Immature natural killer cell (primary cell): ENCODE results near the gene NUBPL. TPM values are rescaled to one million over a fixed set of nuclear protein-coding genes. Genes with fewer than 3 reads are reported as not detected.
"Not testable (repeated sequence)": the region's sequence is repeated elsewhere in the genome, so short reads cannot be mapped to it uniquely, and the experiment has no call there.

Source experiments
- DNase-seq, 3 donors: peaks; one replicate each; pipeline ENCODE4 v3.0.0; 2022; ENCODE audit warnings: mixed read lengths in 1 of 3
- H3K27ac Mint-ChIP-seq, 6 donors: one replicate each; pipeline ENCODE4 v1.8.0; 2020; ENCODE audit warnings: mixed read lengths in 6 of 6, mild to moderate bottlenecking in 5 of 6, inconsistent platforms in 4 of 6, moderate library complexity in 3 of 6
- H3K27me3 Mint-ChIP-seq, 3 donors: one replicate each; pipeline ENCODE4 v1.8.0; 2020 to 2021; ENCODE audit warnings: low read depth in 3 of 3, mild to moderate bottlenecking in 3 of 3, mixed read lengths in 3 of 3, moderate library complexity in 3 of 3, inconsistent platforms in 1 of 3
- H3K36me3 Mint-ChIP-seq, 3 donors: one replicate each; pipeline ENCODE4 v1.8.0; 2020; ENCODE audit warnings: mixed read lengths in 3 of 3, inconsistent platforms in 2 of 3, mild to moderate bottlenecking in 2 of 3
- H3K4me1 Mint-ChIP-seq, 2 donors: one replicate each; pipeline ENCODE4 v1.8.0; 2020; ENCODE audit warnings: inconsistent platforms in 2 of 2, mild to moderate bottlenecking in 2 of 2, mixed read lengths in 2 of 2, moderate library complexity in 1 of 2
- H3K4me3 Mint-ChIP-seq, 5 donors: one replicate each; pipeline ENCODE4 v1.8.0; 2020; ENCODE audit warnings: mild to moderate bottlenecking in 5 of 5, mixed read lengths in 5 of 5, inconsistent platforms in 3 of 5, moderate library complexity in 3 of 5
- H3K9me3 Mint-ChIP-seq, 6 donors: one replicate each; pipeline ENCODE4 v1.8.0; 2020; ENCODE audit warnings: mild to moderate bottlenecking in 6 of 6, mixed read lengths in 6 of 6, inconsistent platforms in 4 of 6, moderate library complexity in 3 of 6
- polyA plus RNA-seq, 3 donors: library from polyadenylated mRNA; unstranded; fragments of 300-500 nt; fragmentation: Illumina TruSeq; gene quantifications; one replicate each; pipeline ENCODE4 v1.2.3, GENCODE V29; 2021

The NUBPL gene
- polyA plus RNA-seq, 3 donors from 2014 or later, result 5.7 to 7.1 (median 5.9) TPM

GRCh38 chr14:31745741-31746140, 184.5 kb downstream of the NUBPL start:
- DNase-seq, result no peak
- Mint-ChIP-seq H3K36me3 (peaks cover 18 to 35% (median 26%) of the 10 kb centered on the region in 3 donors), H3K4me3 (no peak overlapping the region), H3K4me1 (no peaks in the 10 kb centered on the region), H3K27ac (no peak overlapping the region), H3K27me3 (peaks cover 0 to 6% (median 0%) of the 10 kb centered on the region in 3 donors), H3K9me3 (peaks cover 28 to 63% (median 54%) of the 10 kb centered on the region in 6 donors)

DNA sequence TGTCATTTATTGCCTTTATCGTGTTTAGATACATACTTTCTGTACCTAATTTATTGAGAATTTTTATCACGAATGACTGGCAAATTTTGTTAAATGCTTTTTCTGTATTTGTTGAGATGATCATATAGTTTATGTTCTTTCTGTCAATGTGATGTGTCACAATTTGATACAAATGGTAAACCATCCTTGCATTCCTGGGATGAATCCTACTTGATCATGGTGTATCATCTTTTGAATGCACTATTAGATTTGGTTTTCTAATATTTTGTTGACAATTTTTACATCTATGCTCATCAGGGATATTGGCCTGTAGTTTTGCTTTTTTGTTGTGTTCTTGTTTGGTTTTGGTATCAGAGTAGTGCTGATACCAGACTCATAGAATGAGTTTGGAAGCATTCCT, 185.1 kb downstream of the NUBPL start:
- DNase-seq, result no peak
- Mint-ChIP-seq H3K27me3 (peaks cover 0 to 6% (median 0%) of the 10 kb centered on the region in 3 donors), H3K27ac (no peak overlapping the region), H3K36me3 (peaks cover 21 to 36% (median 27%) of the 10 kb centered on the region in 3 donors), H3K4me3 (no peak overlapping the region), H3K9me3 (peaks cover 28 to 66% (median 58%) of the 10 kb centered on the region in 6 donors), H3K4me1 (no peaks in the 10 kb centered on the region)

DNA sequence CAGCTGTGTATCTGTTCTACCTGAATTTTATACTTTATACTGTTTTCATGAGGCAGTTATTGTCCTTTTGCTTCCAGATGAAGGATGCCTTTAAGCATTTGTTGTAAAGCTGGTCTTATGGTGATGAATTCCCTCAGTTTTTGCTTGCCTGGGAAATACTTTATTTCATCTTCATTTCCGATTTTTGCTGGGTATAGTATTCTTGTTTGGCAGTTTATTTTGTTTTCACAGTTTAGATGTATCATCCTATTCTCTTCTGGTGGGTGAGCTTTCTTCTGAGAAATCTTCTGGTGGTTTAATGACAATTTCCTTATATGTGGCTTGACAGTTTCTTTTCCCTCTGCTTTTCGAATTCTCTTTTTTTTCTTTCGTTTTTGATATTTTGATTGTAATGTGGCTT, 188.1 kb downstream of the NUBPL start:
- no peak for DNase-seq
- Mint-ChIP-seq H3K9me3 (peaks cover 27 to 82% (median 64%) of the 10 kb centered on the region in 6 donors), H3K27me3 (peaks cover 0 to 6% (median 0%) of the 10 kb centered on the region in 3 donors), H3K4me3 (peak overlapping the region in 1 of 5 donors; percentile 0), H3K27ac (no peak overlapping the region), H3K36me3 (peaks cover 38% of the 10 kb centered on the region in 3 donors), H3K4me1 (no peaks in the 10 kb centered on the region)

GRCh38 chr14:31751047-31751446, 189.8 kb downstream of the NUBPL start:
- not testable (repeated sequence) for DNase-seq, H3K4me3 Mint-ChIP-seq, H3K4me1 Mint-ChIP-seq, H3K27ac Mint-ChIP-seq, H3K27me3 Mint-ChIP-seq
- Mint-ChIP-seq H3K36me3 (peaks cover 35 to 41% (median 38%) of the 10 kb centered on the region in 3 donors), H3K9me3 (peaks cover 26 to 77% (median 59%) of the 10 kb centered on the region in 6 donors)

GRCh38 chr14:31752867-31753661, 191.9 kb downstream of the NUBPL start:
- Mint-ChIP-seq H3K4me3 (no peak overlapping the region), H3K9me3 (peaks cover 27 to 69% (median 46%) of the 10 kb centered on the region in 6 donors), H3K27ac (no peak overlapping the region), H3K36me3 (peaks cover 26 to 34% (median 30%) of the 10 kb centered on the region in 3 donors), H3K4me1 (no peaks in the 10 kb centered on the region), H3K27me3 (peaks cover 0 to 3% (median 0%) of the 10 kb centered on the region in 3 donors)
- no peak for DNase-seq

DNA sequence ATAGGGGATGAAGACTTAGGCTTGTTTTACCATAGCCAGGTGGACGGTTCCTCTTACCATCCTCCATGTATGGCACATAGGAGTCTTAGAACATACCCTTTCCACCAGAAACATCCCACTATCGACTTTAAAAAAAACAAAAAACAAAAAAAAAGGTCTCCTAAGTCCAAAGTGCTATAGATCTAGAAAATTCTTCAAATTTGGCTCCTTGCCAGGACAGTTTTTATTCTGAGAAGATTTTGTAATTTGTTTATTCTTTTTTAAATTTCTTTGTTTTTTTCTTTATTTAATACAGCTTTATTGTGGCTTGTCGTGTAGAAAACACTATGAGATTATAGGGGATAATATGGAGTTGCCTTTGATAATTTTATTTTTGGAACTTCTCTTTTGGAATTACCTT, 197.7 kb downstream of the NUBPL start:
- Mint-ChIP-seq H3K4me3 (no peak overlapping the region), H3K9me3 (peaks cover 6 to 25% (median 11%) of the 10 kb centered on the region in 6 donors), H3K4me1 (no peaks in the 10 kb centered on the region), H3K27me3 (peaks cover 0 to 3% (median 0%) of the 10 kb centered on the region in 3 donors), H3K27ac (no peak overlapping the region), H3K36me3 (peaks cover 4 to 10% (median 4%) of the 10 kb centered on the region in 3 donors)
- no peak for DNase-seq

GRCh38 chr14:31760277-31760676, 199.1 kb downstream of the NUBPL start:
- DNase-seq, result no peak
- no peak overlapping the region for H3K27ac Mint-ChIP-seq
- H3K36me3 Mint-ChIP-seq, result peaks cover 0 to 5% (median 0%) of the 10 kb centered on the region in 3 donors
- no peak overlapping the region for H3K4me3 Mint-ChIP-seq
- H3K4me1 Mint-ChIP-seq, result no peaks in the 10 kb centered on the region
- peaks cover 2 to 18% (median 7%) of the 10 kb centered on the region in 6 donors for H3K9me3 Mint-ChIP-seq
- H3K27me3 Mint-ChIP-seq, result peaks cover 0 to 3% (median 0%) of the 10 kb centered on the region in 3 donors

- H3K4me1 Mint-ChIP-seq, result no peaks in the 10 kb centered on the region
- H3K4me3 Mint-ChIP-seq, result no peak overlapping the region
- peaks cover under 1 to 16% (median 5%) of the 10 kb centered on the region in 6 donors for H3K9me3 Mint-ChIP-seq
- peaks cover 0 to 3% (median 0%) of the 10 kb centered on the region in 3 donors for H3K36me3 Mint-ChIP-seq
- H3K27me3 Mint-ChIP-seq, result peaks cover 0 to 3% (median 0%) of the 10 kb centered on the region in 3 donors
- no peak overlapping the region for H3K27ac Mint-ChIP-seq
- no peak for DNase-seq
These were observed 200.1 kb downstream of the NUBPL start for GRCh38 chr14:31761325-31761724.

GRCh38 chr14:31763041-31763440, 201.8 kb downstream of the NUBPL start:
- Mint-ChIP-seq H3K4me3 (no peak overlapping the region), H3K9me3 (peaks cover 0 to 8% (median under 1%) of the 10 kb centered on the region in 6 donors), H3K27ac (no peak overlapping the region), H3K36me3 (peaks cover 0 to 4% (median 3%) of the 10 kb centered on the region in 3 donors), H3K27me3 (peaks cover 0 to 1% (median 0%) of the 10 kb centered on the region in 3 donors), H3K4me1 (no peaks in the 10 kb centered on the region)
- DNase-seq, result no peak

GRCh38 chr14:31766315-31766892, 205.2 kb downstream of the NUBPL start:
- H3K9me3 Mint-ChIP-seq, result no peaks in the 10 kb centered on the region
- no peaks in the 10 kb centered on the region for H3K4me1 Mint-ChIP-seq
- H3K27me3 Mint-ChIP-seq, result peaks cover 0 to 1% (median 0%) of the 10 kb centered on the region in 3 donors
- H3K27ac Mint-ChIP-seq, result no peak overlapping the region
- H3K4me3 Mint-ChIP-seq, result no peak overlapping the region
- H3K36me3 Mint-ChIP-seq, result peaks cover 0 to 8% (median 4%) of the 10 kb centered on the region in 3 donors
- no peak for DNase-seq

- peaks cover 0 to 1% (median 0%) of the 10 kb centered on the region in 3 donors for H3K27me3 Mint-ChIP-seq
- H3K36me3 Mint-ChIP-seq, result peaks cover 0 to 5% (median 4%) of the 10 kb centered on the region in 3 donors
These were observed 207.2 kb downstream of the NUBPL start for GRCh38 chr14:31768355-31768754.

DNA sequence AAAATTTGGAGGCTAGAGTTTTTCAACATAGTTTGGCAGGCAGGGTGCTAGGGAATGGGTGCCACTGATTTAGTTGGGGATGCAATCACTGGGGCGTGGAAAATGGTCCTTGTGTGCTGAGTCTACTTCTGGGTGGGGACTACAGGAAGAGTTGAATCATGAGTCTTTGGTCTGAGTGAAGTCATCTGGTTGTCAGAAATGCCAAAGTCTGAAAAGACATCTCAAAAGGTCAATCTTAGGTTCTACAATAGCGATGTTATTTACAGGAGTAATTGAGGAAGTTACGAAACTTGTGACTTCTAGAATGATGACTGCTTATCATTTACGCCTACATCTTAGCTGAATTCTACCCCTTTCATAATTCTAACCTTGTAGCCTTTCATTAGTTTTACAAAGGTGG, 209.1 kb downstream of the NUBPL start:
- Mint-ChIP-seq H3K4me1 (no peaks in the 10 kb centered on the region), H3K27me3 (peaks cover 0 to 1% (median 0%) of the 10 kb centered on the region in 3 donors), H3K36me3 (peaks cover 5 to 8% (median 6%) of the 10 kb centered on the region in 3 donors), H3K9me3 (peaks cover 0 to 2% (median 0%) of the 10 kb centered on the region in 6 donors), H3K4me3 (no peak overlapping the region), H3K27ac (no peak overlapping the region)
- no peak for DNase-seq

More at GRCh38 chr14:31768355-31768754, 207.2 kb downstream of the NUBPL start:
- Mint-ChIP-seq H3K9me3 (peaks cover 0 to 2% (median 0%) of the 10 kb centered on the region in 6 donors), H3K4me3 (no peak overlapping the region), H3K4me1 (no peaks in the 10 kb centered on the region), H3K27ac (no peak overlapping the region)
- no peak for DNase-seq

DNA sequence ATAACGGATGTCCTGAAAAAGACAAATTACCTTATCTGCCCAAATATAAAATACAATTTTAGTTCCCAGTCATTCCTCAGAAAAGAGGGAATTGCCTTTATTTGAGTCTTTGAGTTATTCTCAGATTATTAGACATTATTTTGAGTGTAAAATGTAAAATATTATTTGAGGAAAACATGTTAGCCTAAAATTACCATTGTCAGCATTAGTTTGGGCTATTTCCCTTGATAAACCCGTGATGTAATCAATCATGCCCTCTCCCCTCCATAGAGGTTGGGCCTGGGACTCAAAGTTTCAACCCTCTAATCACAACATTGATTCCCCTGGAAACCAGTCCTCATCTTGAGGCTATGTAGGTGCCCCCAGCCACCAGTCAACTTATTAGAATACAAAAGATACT, 213.4 kb downstream of the NUBPL start:
- Mint-ChIP-seq H3K36me3 (peaks cover 14 to 19% (median 15%) of the 10 kb centered on the region in 3 donors), H3K27me3 (no peaks in the 10 kb centered on the region), H3K27ac (no peak overlapping the region), H3K4me3 (no peak overlapping the region), H3K9me3 (peaks cover 0 to 6% (median 1%) of the 10 kb centered on the region in 6 donors), H3K4me1 (no peaks in the 10 kb centered on the region)
- DNase-seq, result no peak

GRCh38 chr14:31777312-31777711, 216.1 kb downstream of the NUBPL start:
- peaks cover 4 to 15% (median 11%) of the 10 kb centered on the region in 6 donors for H3K9me3 Mint-ChIP-seq
- H3K4me1 Mint-ChIP-seq, result no peaks in the 10 kb centered on the region
- peaks cover 0 to 3% (median 0%) of the 10 kb centered on the region in 3 donors for H3K27me3 Mint-ChIP-seq
- no peak overlapping the region for H3K4me3 Mint-ChIP-seq
- no peak for DNase-seq
- H3K36me3 Mint-ChIP-seq, result peaks cover 18 to 24% (median 19%) of the 10 kb centered on the region in 3 donors
- no peak overlapping the region for H3K27ac Mint-ChIP-seq
